Right lobe of liver (tissue), 4 donors: ENCODE data around the gene ZBTB43.

Experiments
- CTCF ChIP-seq, 4 donors: fragments of 200-600 bp in 3 of 4; fragments of 450-650 bp in 1 of 4; IDR thresholded peaks; one replicate each; pipeline versions ENCODE4 v1.5.1 to v1.8.0; 2016 to 2022; ENCODE audit warnings: antibody characterized with exemption in 4 of 4, mild to moderate bottlenecking in 2 of 4
- POLR2A ChIP-seq: fragments of 450-650 bp; IDR thresholded peaks from one replicate; pipeline ENCODE4 v1.6.1; 2017; ENCODE audit warnings: antibody characterized with exemption, mild to moderate bottlenecking
- donor health status: DM: no; HTN: no; CAD: no.
- donor health status: DM: no; HTN: no; CAD: no.
- donor health status: DM: no; HTN: yes; CAD: no.

- TF ChIP-seq CTCF (IDR thresholded peaks at IDR 0.05) (peak in 3 of 4 donors; percentile 99 to 100 (median 99)), POLR2A (peak; percentile 23)
These were observed 55.4 kb downstream of the ZBTB43 start, which contains the start of gene ZBTB34 for GRCh38 chr9:126860077-126860756.
